Activated naive CD4-positive, alpha-beta T cell treated with anti-CD3 and anti-CD28 coated beads, Interleukin-2, amount 10 ng/mL, durations not matched to agents 7 days and 5 days (primary cell): Measurements from ENCODE around the gene CLCF1.

Source experiments
- CTCF ChIA-PET: fragments of 350-600 bp; sonication (Branson Sonifier 250); formaldehyde crosslinking; loops from one replicate; lab custom pipeline; 2021; ENCODE audit warnings: antibody characterized with exemption; lab: Charles Lee
- DNase-seq: peaks from one replicate; pipeline ENCODE4 v3.0.0-alpha.2; 2020
- H3K27ac Mint-ChIP-seq: one replicate; pipeline ENCODE4 v1.8.0; 2021; ENCODE audit warnings: mild to moderate bottlenecking, moderate library complexity, mixed read lengths
- H3K27me3 Mint-ChIP-seq: one replicate; pipeline ENCODE4 v1.8.0; 2021; ENCODE audit warnings: mild to moderate bottlenecking, mixed read lengths
- H3K36me3 Mint-ChIP-seq: one replicate; pipeline ENCODE4 v1.8.0; 2021; ENCODE audit warnings: mixed read lengths
- H3K4me1 Mint-ChIP-seq: one replicate; pipeline ENCODE4 v1.8.0; 2021; ENCODE audit warnings: mixed read lengths
- H3K4me3 Mint-ChIP-seq: one replicate; pipeline ENCODE4 v1.8.0; 2021; ENCODE audit warnings: mild to moderate bottlenecking, moderate library complexity, mixed read lengths
- H3K9me3 Mint-ChIP-seq: one replicate; pipeline ENCODE4 v1.8.0; 2021; ENCODE audit warnings: mixed read lengths

The CLCF1 gene

GRCh38 chr11:67370351-67371076 is 2.9 kb downstream of the CLCF1 start:
- Mint-ChIP-seq H3K27me3 (peaks cover 100% of the 10 kb centered on the region), H3K27ac (no peak overlapping the region), H3K36me3 (no peaks in the 10 kb centered on the region), H3K9me3 (no peaks in the 10 kb centered on the region), H3K4me1 (peaks cover 38% of the 10 kb centered on the region), H3K4me3 (no peak overlapping the region)
- CTCF ChIA-PET = interaction anchor here (1.0 to 24.9 kb wide), 7 partner anchors 9 to 112 kb away, joined by 3 to 564 read pairs (median 6); partner anchors contain the start of genes AIP and POLD4
- DNase-seq = no peak

DNA sequence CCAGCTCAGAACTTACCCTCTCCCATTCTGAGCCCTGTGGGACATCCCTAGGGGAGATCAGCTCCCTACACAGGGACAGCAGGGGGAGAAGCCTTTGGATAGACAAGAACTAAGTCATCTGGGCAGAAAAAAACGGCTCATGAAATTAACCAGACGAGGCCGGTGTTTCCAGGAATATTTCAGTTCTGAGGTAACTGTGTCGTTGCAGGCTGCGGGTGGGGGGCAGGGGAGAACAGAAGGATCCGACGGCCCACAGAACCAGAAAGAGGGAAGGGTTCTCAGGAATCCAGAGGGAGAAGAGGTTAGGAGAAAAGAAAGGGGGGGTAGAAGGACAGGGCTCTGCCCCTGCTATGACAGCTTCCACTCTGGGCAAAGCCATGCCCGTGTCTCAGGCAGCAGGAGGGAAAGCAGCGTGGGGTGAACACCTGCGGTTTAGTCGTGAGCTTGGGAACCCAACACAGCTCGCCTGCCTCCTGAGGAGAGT is 3.6 kb downstream of the CLCF1 start:
- Mint-ChIP-seq H3K4me3 (no peak overlapping the region), H3K36me3 (no peaks in the 10 kb centered on the region), H3K27me3 (peaks cover 100% of the 10 kb centered on the region), H3K9me3 (no peaks in the 10 kb centered on the region), H3K4me1 (peaks cover 37% of the 10 kb centered on the region), H3K27ac (no peak overlapping the region)
- DNase-seq = no peak
- CTCF ChIA-PET = interaction anchor here (1.0 to 24.9 kb wide), 6 partner anchors 8 to 123 kb away, joined by 3 to 564 read pairs (median 14); partner anchors contain the start of gene POLD4

- Mint-ChIP-seq H3K27ac (no peak overlapping the region), H3K4me3 (no peak overlapping the region), H3K36me3 (no peaks in the 10 kb centered on the region), H3K4me1 (peaks cover 37% of the 10 kb centered on the region), H3K9me3 (no peaks in the 10 kb centered on the region), H3K27me3 (peaks cover 98% of the 10 kb centered on the region)
- DNase-seq = no peak
- CTCF ChIA-PET = interaction anchor here (1.1 to 24.9 kb wide), 4 partner anchors 14 to 123 kb away, joined by 3 to 564 read pairs (median 34); partner anchors contain the start of gene POLD4
These were observed 4.1 kb downstream of the CLCF1 start for GRCh38 chr11:67369275-67369674.

DNA sequence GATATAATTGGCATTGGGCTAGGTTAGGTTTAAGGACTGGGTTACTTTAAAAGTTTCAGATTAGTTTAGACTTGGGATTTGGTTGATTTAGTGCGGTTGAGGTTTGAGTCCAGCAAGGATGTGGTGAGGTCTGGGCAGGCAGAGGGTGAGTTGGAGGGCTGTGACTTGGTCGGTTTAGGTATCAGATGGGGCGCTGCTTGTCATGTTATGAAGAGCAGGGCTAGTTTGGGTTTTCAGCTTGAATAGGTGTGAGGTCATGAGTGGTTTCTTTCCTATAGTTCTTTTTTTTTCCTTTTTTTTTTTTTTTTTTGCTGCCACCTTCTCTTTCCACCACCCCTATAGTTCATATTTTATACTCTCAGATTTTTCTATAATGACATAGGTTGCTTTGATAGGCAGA is 4.8 kb downstream of the CLCF1 start:
- DNase-seq = no peak
- CTCF ChIA-PET = interaction anchor here (1.1 to 24.9 kb wide), 3 partner anchors 14 to 122 kb away, joined by 3 to 564 read pairs (median 46); partner anchors contain the start of gene POLD4
- Mint-ChIP-seq H3K27ac (no peak overlapping the region), H3K9me3 (no peaks in the 10 kb centered on the region), H3K27me3 (peaks cover 95% of the 10 kb centered on the region), H3K36me3 (no peaks in the 10 kb centered on the region), H3K4me3 (no peak overlapping the region), H3K4me1 (peaks cover 37% of the 10 kb centered on the region)

- Mint-ChIP-seq H3K27me3 (peaks cover 95% of the 10 kb centered on the region), H3K27ac (no peak overlapping the region), H3K4me1 (peaks cover 36% of the 10 kb centered on the region), H3K4me3 (no peak overlapping the region), H3K9me3 (no peaks in the 10 kb centered on the region), H3K36me3 (no peaks in the 10 kb centered on the region)
- CTCF ChIA-PET = interaction anchor here (0.6 to 1.1 kb wide), 4 partner anchors 15 to 281 kb away, joined by 3 to 5 read pairs (median 4); no protein-coding TSS in a partner anchor
- no peak for DNase-seq
These were observed 5.6 kb downstream of the CLCF1 start for GRCh38 chr11:67367761-67368227.

GRCh38 chr11:67366961-67367760 is 6.2 kb downstream of the CLCF1 start:
- no peak overlapping the region for H3K27ac Mint-ChIP-seq
- H3K9me3 Mint-ChIP-seq = no peaks in the 10 kb centered on the region
- H3K4me3 Mint-ChIP-seq = no peak overlapping the region
- H3K36me3 Mint-ChIP-seq = no peaks in the 10 kb centered on the region
- peaks cover 94% of the 10 kb centered on the region for H3K27me3 Mint-ChIP-seq
- peaks cover 36% of the 10 kb centered on the region for H3K4me1 Mint-ChIP-seq
- CTCF ChIA-PET = interaction anchor here (0.6 to 2.7 kb wide), 5 partner anchors 10 to 281 kb away, joined by 3 to 8 read pairs (median 5); no protein-coding TSS in a partner anchor
- DNase-seq = no peak

DNA sequence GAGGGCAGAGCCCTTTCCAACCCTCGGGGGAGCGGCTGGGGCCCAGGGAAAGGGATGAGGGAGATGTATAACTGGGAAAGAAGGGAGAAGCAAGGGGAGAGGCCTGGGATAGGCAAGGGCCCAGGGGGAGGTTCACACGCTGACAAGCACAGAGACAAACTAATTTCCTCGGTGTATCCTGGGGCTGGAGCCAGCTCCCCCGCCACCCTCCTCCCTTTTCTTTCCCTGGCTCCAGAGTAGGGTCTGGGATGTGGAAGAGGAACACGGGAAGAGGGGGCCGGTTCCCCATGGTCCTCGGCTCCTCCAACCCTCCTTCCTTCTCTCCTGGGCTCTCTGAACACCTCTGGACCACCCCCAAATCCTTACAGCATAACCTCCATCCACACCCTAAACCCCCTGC is 6.9 kb downstream of the CLCF1 start:
- H3K4me1 Mint-ChIP-seq = peaks cover 31% of the 10 kb centered on the region
- H3K4me3 Mint-ChIP-seq = no peak overlapping the region
- DNase-seq = no peak
- CTCF ChIA-PET = interaction anchor here (1.0 to 2.7 kb wide), 3 partner anchors 9 to 16 kb away, joined by 4 to 8 read pairs (median 5); no protein-coding TSS in a partner anchor
- H3K27ac Mint-ChIP-seq = no peak overlapping the region
- no peaks in the 10 kb centered on the region for H3K9me3 Mint-ChIP-seq
- peaks cover 88% of the 10 kb centered on the region for H3K27me3 Mint-ChIP-seq
- no peaks in the 10 kb centered on the region for H3K36me3 Mint-ChIP-seq

GRCh38 chr11:67365736-67366444 is 7.5 kb downstream of the CLCF1 start:
- DNase-seq = no peak
- CTCF ChIA-PET = interaction anchor here (1.0 to 2.7 kb wide), 6 partner anchors 8 to 28 kb away, joined by 3 to 8 read pairs (median 4); no protein-coding TSS in a partner anchor
- H3K36me3 Mint-ChIP-seq = no peaks in the 10 kb centered on the region
- no peaks in the 10 kb centered on the region for H3K9me3 Mint-ChIP-seq
- H3K4me3 Mint-ChIP-seq = no peak overlapping the region
- peaks cover 82% of the 10 kb centered on the region for H3K27me3 Mint-ChIP-seq
- H3K27ac Mint-ChIP-seq = no peak overlapping the region
- H3K4me1 Mint-ChIP-seq = peaks cover 28% of the 10 kb centered on the region

- Mint-ChIP-seq H3K4me1 (peaks cover 23% of the 10 kb centered on the region), H3K9me3 (no peaks in the 10 kb centered on the region), H3K27me3 (peaks cover 77% of the 10 kb centered on the region), H3K36me3 (no peaks in the 10 kb centered on the region), H3K27ac (no peak overlapping the region), H3K4me3 (no peak overlapping the region)
- DNase-seq = no peak
- CTCF ChIA-PET = interaction anchor here (0.9 to 3.3 kb wide), 7 partner anchors 8 to 29 kb away, joined by 3 to 17 read pairs (median 4); no protein-coding TSS in a partner anchor
These were observed 8.3 kb downstream of the CLCF1 start for GRCh38 chr11:67364783-67365722.

DNA sequence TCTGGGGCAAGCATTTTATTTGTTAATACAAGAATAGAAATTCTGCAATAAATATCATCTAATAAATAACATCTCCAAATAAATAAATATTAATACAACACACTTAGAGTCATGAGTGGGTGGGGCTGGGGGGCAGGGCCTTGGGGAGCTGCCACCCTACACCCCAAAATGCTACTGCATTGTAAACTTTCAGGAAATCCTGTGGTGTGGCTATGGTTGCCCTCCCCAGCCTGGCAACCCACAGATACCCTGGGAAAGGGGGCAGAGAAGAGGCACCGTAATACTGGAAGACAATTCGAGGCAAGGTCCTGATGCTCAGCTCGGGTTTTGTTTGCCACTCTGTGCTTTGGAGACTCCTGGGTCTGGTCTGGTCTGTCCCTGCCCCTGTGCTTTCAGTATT is 9.2 kb downstream of the CLCF1 start:
- Mint-ChIP-seq H3K36me3 (no peaks in the 10 kb centered on the region), H3K27ac (no peak overlapping the region), H3K4me1 (peaks cover 23% of the 10 kb centered on the region), H3K9me3 (no peaks in the 10 kb centered on the region), H3K27me3 (peaks cover 72% of the 10 kb centered on the region), H3K4me3 (no peak overlapping the region)
- DNase-seq = no peak
- CTCF ChIA-PET = interaction anchor here (3.3 to 4.1 kb wide), 2 partner anchors 18 to 19 kb away, joined by 17 to 30 read pairs; no protein-coding TSS in a partner anchor

DNA sequence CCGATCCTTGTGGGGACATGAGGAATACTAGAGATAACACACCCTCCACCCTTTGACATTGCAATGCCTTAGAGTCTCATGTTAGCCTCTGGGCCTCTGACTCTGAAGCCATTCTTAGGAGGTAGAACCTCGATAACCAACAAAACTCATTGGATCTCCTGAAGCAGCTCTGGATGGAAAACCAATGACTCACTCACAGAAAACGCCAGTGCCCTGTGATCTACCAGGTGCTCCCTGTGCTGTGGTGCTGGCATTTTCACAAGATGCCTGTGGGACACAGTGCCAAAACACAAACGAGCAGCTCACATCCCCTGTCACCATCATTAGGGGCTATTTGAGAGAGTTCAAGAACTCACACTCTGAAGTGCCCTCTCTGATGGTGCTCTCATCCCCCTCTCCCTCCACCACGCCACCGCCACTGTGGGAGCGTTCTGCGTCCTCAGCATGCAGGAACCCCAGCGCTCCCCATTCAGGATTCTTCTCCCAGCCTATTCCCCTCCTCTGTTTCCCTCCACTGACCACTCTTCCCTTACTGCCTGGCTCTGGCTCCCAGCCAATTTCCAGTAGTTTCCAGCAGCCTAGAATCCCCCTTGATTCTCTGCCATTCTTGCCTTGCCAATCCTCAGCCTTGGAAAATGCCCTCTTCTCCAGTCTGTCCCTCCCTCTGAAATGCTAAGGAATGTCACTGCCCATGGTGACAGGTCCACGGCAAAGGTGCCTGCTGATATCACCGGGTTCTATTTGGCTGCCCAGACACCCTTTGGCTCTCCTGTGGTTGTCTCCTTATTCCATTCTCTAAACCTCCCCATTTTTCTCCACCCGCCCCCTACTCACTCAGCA is 15.3 kb downstream of the CLCF1 start:
- no peak overlapping the region for H3K27ac Mint-ChIP-seq
- peaks cover 31% of the 10 kb centered on the region for H3K27me3 Mint-ChIP-seq
- H3K9me3 Mint-ChIP-seq = no peaks in the 10 kb centered on the region
- no peak for DNase-seq
- CTCF ChIA-PET = interaction anchor here (7.1 to 11.4 kb wide), 2 partner anchors 12 to 23 kb away, joined by 56 to 564 read pairs; partner anchors contain the start of genes CLCF1 and RAD9A
- no peak overlapping the region for H3K4me3 Mint-ChIP-seq
- peaks cover 1% of the 10 kb centered on the region for H3K36me3 Mint-ChIP-seq
- H3K4me1 Mint-ChIP-seq = peaks cover 32% of the 10 kb centered on the region
